Measurements from ENCODE around the gene ZNF445. TPM values are rescaled to one million over a fixed set of nuclear protein-coding genes. Genes with fewer than 3 reads are reported as not detected.

The ZNF445 gene
- total RNA-seq, 1 donor = 12.1 TPM

DNA sequence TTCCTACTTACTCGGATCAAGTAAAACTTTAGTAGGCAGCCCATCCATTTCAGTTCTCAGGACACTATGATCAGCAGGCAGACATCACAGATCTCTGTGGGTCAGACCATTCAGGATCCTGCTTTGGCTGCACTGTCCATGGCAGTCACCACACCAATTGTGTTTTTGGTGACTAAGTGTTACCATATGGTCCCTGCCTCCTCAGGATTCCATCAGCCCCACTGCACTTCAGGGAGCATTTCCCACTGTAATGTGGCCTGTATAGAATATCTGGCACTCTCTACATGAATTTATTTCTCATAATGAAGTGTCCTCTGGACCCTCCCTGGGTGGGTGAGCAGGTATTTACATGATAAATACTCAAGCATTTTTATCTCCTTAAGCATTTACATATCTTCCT is 41.3 kb downstream of the ZNF445 start:
- TF ChIP-seq, protein P1, sequence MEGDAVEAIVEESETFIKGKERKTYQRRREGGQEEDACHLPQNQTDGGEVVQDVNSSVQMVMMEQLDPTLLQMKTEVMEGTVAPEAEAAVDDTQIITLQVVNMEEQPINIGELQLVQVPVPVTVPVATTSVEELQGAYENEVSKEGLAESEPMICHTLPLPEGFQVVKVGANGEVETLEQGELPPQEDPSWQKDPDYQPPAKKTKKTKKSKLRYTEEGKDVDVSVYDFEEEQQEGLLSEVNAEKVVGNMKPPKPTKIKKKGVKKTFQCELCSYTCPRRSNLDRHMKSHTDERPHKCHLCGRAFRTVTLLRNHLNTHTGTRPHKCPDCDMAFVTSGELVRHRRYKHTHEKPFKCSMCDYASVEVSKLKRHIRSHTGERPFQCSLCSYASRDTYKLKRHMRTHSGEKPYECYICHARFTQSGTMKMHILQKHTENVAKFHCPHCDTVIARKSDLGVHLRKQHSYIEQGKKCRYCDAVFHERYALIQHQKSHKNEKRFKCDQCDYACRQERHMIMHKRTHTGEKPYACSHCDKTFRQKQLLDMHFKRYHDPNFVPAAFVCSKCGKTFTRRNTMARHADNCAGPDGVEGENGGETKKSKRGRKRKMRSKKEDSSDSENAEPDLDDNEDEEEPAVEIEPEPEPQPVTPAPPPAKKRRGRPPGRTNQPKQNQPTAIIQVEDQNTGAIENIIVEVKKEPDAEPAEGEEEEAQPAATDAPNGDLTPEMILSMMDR (IDR thresholded peaks at IDR 0.05; ENCODE audit: insufficient read depth, low read length) = no peak
- no peak for DNase-seq (ENCODE audit: low read depth)
- no peak overlapping the region for H3K4me3 ChIP-seq (ENCODE audit: low read depth, low read length)

DNA sequence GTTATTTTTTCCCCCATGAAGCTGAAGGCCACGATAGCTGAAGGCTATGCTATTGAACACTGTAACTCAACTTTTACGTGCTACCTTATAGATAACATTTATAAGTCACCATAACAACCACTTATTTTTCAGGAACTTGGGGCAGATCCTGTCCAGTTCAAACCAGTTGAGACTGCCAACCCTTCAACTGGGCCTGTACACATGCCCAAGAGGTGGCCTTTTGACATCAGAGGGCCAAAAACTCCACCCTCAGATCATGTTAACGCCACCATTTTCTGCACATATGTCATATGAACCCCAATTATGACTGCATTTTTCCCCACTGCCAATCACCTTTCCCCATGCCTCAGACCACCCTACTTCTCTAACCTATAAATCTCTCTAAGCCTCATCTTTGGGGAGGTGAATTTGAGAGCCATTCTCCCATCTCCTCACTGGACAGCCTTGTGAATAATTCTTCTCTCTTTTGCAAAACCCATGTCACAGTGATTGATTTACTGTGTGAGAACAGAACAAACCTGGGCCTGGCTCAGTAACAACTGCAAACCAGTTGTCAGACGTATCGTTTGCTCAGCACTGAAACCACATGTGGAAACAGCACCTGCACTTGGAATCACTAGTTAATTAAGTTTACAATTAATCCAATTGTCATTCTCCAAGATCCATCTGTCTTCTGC is 42.5 kb downstream of the ZNF445 start:
- no peak overlapping the region for H3K4me3 ChIP-seq (ENCODE audit: low read depth, low read length)
- TF ChIP-seq, protein P1 (IDR thresholded peaks at IDR 0.05; ENCODE audit: insufficient read depth, low read length) = no peak
- no peak for DNase-seq (ENCODE audit: low read depth)

- TF ChIP-seq, protein P1 (IDR thresholded peaks at IDR 0.05; ENCODE audit: insufficient read depth, low read length) = no peak
- no peak overlapping the region for H3K4me3 ChIP-seq (ENCODE audit: low read depth, low read length)
- DNase-seq (ENCODE audit: low read depth) = no peak
These were observed 47.0 kb downstream of the ZNF445 start for GRCh38 chr3:44430466-44430865.

DNA sequence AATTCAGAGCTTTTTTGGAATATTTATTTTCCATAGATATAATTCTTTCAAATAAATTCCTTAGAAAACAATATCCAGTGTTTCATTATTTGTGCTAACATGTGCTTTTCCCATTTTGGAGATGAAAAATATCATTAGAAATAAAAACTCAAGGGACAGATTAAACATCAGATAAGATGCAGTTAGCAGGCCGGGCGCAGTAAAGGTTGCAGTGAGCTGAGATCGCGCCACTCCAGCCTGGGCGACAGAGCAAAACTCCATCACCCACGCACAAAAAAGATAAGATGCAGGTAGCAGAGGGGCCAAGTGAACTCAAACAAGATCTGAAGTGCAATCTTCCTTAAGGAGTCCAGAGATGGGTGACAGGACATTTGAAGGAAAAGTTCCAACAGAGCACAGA is 48.0 kb downstream of the ZNF445 start:
- no peak overlapping the region for H3K4me3 ChIP-seq (ENCODE audit: low read depth, low read length)
- TF ChIP-seq, protein P1 (IDR thresholded peaks at IDR 0.05; ENCODE audit: insufficient read depth, low read length) = no peak
- DNase-seq (ENCODE audit: low read depth) = no peak

DNA sequence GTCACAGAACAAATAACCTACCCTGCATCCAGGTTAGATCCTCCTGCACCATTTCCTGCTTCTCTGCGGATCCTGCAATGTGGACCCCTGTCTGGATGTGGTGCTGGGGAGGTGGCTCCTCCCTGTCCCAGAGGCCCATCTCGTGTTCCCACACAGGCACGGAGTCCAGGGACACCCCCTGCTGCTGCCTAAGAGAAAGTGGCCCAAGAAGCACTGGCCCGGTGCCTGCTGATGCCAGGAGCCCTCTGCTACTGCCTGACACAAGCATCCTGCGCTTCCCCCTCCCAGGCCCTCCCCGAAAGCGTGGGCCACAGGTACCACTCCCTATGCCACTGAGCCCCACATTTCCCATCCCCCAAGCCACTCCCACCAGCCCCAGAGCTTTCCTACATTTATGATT is 48.6 kb downstream of the ZNF445 start:
- H3K4me3 ChIP-seq (ENCODE audit: low read depth, low read length) = no peak overlapping the region
- no peak for DNase-seq (ENCODE audit: low read depth)
- TF ChIP-seq, protein P1 (IDR thresholded peaks at IDR 0.05; ENCODE audit: insufficient read depth, low read length) = no peak

GRCh38 chr3:44427683-44428082 is 49.8 kb downstream of the ZNF445 start:
- no peak for DNase-seq (ENCODE audit: low read depth)
- TF ChIP-seq, protein P1 (IDR thresholded peaks at IDR 0.05; ENCODE audit: insufficient read depth, low read length) = no peak
- no peak overlapping the region for H3K4me3 ChIP-seq (ENCODE audit: low read depth, low read length)

DNA sequence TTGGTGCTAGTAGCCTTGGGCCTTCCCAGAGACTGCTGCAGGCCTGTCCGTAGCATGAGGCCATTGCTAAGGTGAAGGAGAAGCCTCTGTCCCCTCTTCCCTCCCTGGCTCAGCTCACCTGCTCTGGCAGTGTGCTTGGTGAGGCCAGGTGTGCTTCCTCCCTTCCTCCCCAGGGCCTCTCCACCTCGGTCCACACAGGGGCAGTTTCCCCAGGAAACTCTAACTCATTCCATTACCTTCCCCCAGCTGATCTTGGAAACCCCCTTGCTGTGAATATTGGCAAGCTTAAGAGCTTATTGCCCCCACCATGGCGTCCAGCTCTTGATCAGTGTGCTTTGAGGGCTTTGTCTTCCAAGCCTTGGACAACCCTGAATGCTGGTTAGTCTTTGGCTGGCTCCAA is 52.7 kb downstream of the ZNF445 start:
- TF ChIP-seq, protein P1 (IDR thresholded peaks at IDR 0.05; ENCODE audit: insufficient read depth, low read length) = no peak
- no peak overlapping the region for H3K4me3 ChIP-seq (ENCODE audit: low read depth, low read length)
- DNase-seq (ENCODE audit: low read depth) = no peak
